ENCODE results near the gene MYEOV.

Gene MYEOV

DNA sequence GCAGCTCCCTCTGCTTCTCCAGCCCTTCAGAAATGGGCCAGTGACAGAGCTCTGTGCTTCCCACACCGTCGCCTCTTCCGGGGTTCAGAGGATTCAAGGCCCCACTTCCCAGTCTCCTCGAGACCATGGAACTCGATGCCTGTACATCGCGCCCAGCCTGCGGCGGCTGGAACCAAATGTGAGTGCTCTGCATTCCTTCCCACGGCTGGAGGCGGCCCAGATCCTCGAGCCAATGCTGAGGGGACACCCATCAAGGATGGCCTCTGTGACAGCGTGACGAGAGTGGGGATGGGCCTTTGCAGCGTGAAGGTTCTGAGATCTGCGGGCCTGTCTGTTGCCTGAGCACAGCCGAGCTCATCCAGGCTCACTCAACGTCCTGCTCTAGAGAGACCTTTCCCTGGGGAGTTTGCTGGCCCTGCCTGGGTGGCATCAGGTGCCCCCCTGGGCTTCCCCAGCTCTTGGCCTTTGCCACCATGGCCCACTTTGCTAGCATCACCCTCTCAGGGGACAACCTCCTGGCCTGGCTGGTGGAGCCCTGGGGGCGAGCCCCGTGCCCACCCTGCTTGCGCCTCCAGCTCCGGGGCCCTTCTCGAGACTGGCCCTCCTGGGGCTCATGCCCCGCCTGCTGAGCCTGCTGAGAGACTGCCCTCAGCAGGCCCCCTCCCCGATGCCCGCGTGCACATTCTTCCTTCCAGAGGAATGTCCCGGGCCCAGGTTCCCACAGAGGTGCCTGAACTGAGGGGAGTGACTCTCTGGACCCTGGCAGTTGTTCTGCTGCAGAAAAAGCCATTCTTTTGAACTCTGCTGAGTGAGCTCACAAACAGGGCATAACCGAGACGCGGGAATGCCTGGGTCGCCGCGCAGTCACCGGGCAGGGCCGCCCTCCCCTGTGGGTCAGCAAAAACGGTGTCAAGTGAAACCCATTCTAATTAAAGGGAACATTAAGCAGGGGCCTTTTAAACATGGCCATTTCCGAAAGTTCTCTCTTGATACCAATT lies 7.3 kb upstream of the MYEOV start:
- DNase-seq (ENCODE audit: low spot score), result no peak

GRCh38 chr11:69287968-69288882 lies 5.7 kb upstream of the MYEOV start:
- DNase-seq (ENCODE audit: low spot score), result no peak

- no peak for DNase-seq (ENCODE audit: low spot score)
Measured at GRCh38 chr11:69288883-69289242, 5.1 kb upstream of the MYEOV start.

DNA sequence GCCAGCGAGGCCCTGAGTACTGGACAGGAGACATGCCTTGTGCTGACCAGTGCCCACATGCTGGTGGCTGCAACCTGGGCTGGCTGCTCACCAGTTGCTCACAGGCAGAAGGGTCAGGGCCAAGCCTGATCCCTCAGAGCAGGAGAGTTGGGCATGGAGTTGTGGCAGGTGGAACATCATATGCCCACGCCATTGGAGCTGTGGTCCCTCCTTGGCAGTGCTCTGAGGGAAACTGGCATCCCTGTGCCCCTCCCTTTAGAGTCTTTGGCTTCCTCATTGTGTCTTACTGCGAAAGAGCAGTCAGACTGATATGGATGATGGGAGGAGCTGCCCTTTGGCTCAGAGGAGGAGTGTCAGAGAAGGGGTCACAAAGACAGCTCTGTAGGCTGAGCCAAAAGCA lies 3.1 kb upstream of the MYEOV start:
- DNase-seq (ENCODE audit: low spot score), result no peak

DNA sequence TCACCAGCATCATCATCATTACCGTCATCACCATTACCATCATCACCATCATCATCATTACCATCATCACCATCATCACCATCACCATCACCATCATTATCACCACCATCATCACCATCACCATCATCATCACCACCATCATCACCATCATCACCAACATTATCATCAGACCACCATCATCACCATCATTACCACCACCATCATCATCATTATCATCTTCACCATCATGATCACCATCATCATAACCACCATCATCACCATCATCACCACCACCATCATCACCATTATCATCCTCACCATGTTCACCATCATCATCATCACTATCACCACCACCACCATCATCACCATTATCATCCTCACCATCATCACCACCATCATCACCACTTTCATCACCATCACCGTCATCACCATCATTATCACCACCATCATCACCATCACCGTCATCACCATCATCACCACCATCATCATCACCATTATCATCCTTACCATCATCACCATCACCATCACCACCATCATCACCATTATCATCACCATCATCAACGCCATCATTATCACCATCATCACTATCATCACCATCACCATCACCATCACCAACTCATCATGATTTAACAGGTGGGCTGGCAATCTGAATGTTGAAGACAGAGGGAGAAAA lies 2.4 kb upstream of the MYEOV start:
- DNase-seq (ENCODE audit: low spot score), result no peak

DNA sequence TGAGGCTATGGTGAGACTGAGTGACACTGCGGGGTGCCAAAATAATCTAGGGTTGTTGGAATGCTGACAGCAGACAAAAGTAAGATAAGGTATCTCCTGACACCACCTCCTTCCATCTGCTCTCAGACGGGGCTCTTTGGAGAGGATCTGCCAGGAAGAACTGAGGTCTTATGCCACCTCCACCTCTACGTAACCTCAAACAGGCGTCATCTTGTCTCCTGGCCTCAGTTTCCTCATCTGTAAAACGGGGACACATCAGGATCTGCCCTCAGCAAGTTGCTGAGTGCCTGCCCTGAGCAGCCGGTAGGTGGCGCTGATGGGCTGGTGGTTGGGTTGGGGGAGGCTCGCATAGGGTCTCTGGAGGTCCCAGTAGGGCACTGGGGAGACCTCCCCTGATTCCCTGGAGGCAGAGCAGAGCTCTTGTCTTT lies 1.7 kb upstream of the MYEOV start:
- DNase-seq (ENCODE audit: low spot score), result no peak

- DNase-seq (ENCODE audit: low spot score), result no peak
Measured at GRCh38 chr11:69293087-69293486, 868 bp upstream of the MYEOV start.

GRCh38 chr11:69294571-69295078 lies 670 bp downstream of the MYEOV start:
- DNase-seq (ENCODE audit: low spot score), result no peak

DNA sequence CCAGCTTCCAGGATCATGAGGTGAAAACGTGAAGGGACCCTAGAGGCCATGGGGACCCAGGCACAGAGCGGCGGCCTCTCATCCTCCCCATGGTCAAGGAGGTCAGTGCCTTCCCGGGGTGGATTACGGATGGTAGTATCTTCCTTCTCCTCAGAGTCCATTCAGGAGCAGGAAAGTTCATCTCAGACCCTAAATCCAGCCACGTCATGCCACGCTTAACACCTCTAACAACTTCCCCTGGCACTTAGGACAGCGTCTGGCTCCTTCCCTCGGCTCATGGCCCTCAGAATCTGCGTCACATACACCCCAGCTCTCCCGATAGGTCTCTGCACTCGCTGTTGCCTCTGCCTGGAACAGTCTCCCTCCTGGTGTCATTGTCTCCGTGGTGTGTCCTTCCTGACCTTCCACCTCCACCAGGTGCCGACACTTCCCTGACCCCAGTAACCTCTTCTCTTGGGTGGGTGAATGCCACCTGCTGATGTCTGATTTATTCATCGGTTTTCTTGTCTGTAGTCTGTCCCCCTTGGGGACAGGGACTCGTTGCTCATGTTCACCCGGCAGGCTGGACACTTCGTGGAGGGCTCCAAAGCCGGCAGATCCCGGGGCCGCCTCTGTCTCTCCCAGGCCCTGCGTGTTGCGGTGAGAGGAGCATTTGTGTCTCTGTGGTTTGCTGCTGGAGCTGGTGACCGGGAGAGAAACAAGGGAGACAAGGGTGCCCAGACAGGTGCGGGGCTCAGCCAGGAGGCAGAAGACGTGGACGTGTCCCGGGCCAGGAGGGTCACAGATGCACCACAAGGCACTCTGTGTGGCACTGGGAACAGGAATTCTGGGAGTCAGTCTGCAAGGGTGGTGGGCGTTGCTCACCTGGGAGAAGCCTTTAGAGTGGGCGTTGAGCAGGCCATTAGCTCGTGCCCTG lies 1.4 kb downstream of the MYEOV start:
- DNase-seq (ENCODE audit: low spot score), result no peak

DNA sequence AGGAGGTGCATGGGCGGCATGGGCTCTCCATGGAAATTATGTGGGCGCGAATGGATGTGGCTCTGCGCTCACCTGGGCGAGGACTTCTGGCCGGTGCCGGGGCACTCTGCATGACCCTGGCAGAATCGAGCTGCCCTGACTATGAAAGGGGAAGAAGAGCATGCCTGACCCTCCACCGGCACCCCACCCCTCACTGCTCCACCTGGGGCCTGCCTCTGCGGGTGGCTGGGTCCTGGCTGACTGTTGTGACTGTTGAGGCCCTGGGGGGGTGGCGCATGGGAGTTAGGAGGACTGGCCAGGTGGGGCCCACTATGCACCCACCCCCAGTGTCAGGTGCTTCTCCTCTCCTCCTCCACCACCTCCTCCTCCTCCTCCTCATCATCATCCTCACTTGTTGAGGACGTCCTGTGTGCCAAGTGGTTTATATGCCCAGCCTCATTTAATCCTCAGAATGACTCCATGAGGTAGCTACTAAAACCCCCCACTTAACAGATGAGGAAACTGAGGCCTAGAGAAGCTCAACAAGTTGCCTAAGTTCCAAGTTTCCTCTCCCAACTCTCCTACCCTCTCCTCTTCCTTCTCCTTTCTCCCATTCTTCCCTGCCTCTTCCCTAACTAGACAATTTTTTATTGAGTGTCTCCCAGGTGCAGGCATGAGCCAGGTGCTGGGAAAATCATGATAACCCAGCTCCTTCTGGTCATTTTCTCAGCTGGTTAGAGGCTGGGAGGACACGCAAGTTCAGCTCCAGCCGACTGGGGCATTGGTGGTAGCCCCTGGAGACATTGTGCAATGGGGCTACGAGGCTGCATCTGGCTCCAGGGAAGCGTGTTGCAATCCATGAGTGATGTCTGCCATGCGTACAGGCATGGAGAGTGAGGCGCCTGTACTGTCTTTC lies 2.3 kb downstream of the MYEOV start:
- peak; percentile 41 for DNase-seq (ENCODE audit: low spot score)

DNA sequence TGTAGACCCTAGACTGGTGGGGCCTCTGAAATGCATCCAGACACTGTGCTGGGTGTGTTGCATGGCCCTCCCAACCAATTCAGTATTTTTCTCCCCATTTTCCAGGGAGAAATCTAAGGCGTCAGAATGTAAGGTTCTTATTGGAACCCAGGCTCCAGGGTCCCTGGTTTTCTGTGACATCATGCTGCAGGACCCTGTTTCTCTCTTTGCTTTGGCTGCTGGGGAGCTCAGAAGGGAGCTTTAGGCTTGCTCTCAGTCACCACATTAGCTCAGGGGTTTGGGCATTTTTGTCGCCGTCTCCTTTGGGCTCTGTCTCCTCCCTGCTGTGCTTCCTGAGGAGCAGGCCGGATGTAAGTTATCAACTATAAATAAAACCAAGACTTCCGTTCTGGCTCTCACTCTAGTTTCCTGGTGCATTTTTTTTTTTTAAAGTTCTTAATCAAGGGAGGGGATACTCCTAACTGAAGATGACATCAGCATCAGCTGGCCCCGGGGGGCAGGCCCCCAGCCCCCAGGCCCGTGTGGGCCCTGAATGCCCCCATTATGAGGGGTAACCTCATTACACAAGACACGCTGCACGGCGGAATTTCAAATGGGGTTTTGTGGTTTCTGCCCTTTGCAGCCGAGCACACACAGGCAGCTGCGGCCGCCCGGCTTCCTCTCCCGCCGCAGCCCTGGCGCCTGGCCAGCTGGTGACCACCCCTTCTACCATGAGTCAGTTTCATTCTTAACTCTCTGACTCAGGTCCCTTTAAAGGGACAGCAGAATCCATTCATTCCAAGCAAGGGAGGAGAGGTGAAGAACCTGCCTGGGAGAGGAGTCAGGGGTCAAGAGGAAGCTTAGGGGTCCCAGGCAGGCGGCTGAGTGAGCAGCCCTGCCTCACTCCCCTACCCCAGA lies 3.2 kb downstream of the MYEOV start:
- DNase-seq (ENCODE audit: low spot score), result peak; percentile 77

GRCh38 chr11:69297787-69298266 lies 3.9 kb downstream of the MYEOV start:
- no peak for DNase-seq (ENCODE audit: low spot score)

- DNase-seq (ENCODE audit: low spot score), result peak; percentile 84
Measured at GRCh38 chr11:69298267-69299022, 4.5 kb downstream of the MYEOV start.

- no peak for DNase-seq (ENCODE audit: low spot score)
Measured at GRCh38 chr11:69299023-69299461, 5.1 kb downstream of the MYEOV start.

- DNase-seq (ENCODE audit: low spot score), result no peak
Measured at GRCh38 chr11:69299572-69299971, 5.6 kb downstream of the MYEOV start.

GRCh38 chr11:69300120-69301060 lies 6.4 kb downstream of the MYEOV start:
- DNase-seq (ENCODE audit: low spot score), result no peak

GRCh38 chr11:69301081-69301454 lies 7.1 kb downstream of the MYEOV start:
- no peak for DNase-seq (ENCODE audit: low spot score)

Data from pons (tissue), 1 donor.